Tibial nerve (tissue), 4 donors: ENCODE data around the gene GTPBP8.

ENCODE experiments used
- EP300 ChIP-seq, 2 donors: sonication (generic); formaldehyde crosslinking; IDR thresholded peaks; one replicate each; pipeline ENCODE4 v1.6.1; 2017; ENCODE audit warnings: antibody characterized with exemption in 2 of 2, mild to moderate bottlenecking in 1 of 2
- POLR2A ChIP-seq, 2 donors: fragments of 450-650 bp; IDR thresholded peaks; one replicate each; pipeline ENCODE4 v1.6.1; 2017; ENCODE audit warnings: antibody characterized with exemption in 2 of 2, mild to moderate bottlenecking in 2 of 2, moderate library complexity in 2 of 2
- TF ChIP-seq, protein P1 (sequence below), 5 experiments: fragments of 200-600 bp in 3 of 5; fragments of 450-650 bp in 2 of 5; sonication (generic) in 3 of 5; IDR thresholded peaks; one replicate each; pipeline ENCODE4 v1.5.1; 2016 to 2019; ENCODE audit warnings: antibody characterized with exemption in 5 of 5, mild to moderate bottlenecking in 3 of 5, moderate library complexity in 2 of 5

- TF ChIP-seq, protein P1, sequence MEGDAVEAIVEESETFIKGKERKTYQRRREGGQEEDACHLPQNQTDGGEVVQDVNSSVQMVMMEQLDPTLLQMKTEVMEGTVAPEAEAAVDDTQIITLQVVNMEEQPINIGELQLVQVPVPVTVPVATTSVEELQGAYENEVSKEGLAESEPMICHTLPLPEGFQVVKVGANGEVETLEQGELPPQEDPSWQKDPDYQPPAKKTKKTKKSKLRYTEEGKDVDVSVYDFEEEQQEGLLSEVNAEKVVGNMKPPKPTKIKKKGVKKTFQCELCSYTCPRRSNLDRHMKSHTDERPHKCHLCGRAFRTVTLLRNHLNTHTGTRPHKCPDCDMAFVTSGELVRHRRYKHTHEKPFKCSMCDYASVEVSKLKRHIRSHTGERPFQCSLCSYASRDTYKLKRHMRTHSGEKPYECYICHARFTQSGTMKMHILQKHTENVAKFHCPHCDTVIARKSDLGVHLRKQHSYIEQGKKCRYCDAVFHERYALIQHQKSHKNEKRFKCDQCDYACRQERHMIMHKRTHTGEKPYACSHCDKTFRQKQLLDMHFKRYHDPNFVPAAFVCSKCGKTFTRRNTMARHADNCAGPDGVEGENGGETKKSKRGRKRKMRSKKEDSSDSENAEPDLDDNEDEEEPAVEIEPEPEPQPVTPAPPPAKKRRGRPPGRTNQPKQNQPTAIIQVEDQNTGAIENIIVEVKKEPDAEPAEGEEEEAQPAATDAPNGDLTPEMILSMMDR (IDR thresholded peaks at IDR 0.05) = no peak
- no peak for TF ChIP-seq POLR2A (IDR thresholded peaks at IDR 0.05)
- TF ChIP-seq EP300 (IDR thresholded peaks at IDR 0.05) = no peak
Measured at GRCh38 chr3:113005611-113006010, 14.8 kb downstream of the GTPBP8 start.
